Ascending aorta (tissue), 2 donors: ENCODE results near the gene WNK2. TPM values are rescaled to one million over a fixed set of nuclear protein-coding genes. Genes with fewer than 3 reads are reported as not detected.
"Not testable (repeated sequence)": the region's sequence is repeated elsewhere in the genome, so short reads cannot be mapped to it uniquely, and the experiment has no call there.

Experiments used
- DNase-seq, 2 donors: peaks; one replicate each; pipeline ENCODE4 v3.0.0-alpha.2; 2019; ENCODE audit warnings: low spot score in 2 of 2
- H3K27ac ChIP-seq, 2 donors: fragments of 200-600 bp; sonication (generic); one replicate each; pipeline ENCODE4 v1.5.1; 2016 to 2017; ENCODE audit warnings: mild to moderate bottlenecking in 1 of 2
- H3K27me3 ChIP-seq: fragments of 200-600 bp; sonication (generic); one replicate; pipeline ENCODE4 v1.5.1; 2017
- H3K36me3 ChIP-seq, 2 donors: fragments of 200-600 bp; sonication (generic); one replicate each; pipeline ENCODE4 v1.5.1; 2016
- H3K4me1 ChIP-seq, 2 donors: fragments of 200-600 bp; sonication (generic); one replicate each; pipeline ENCODE4 v1.5.1; 2016 to 2017; ENCODE audit warnings: mild to moderate bottlenecking in 1 of 2
- H3K4me3 ChIP-seq, 2 donors: fragments of 200-600 bp; sonication (generic); one replicate each; pipeline ENCODE4 v1.5.1; 2016 to 2017; ENCODE audit warnings: mild to moderate bottlenecking in 1 of 2
- H3K9me3 ChIP-seq, 2 donors: fragments of 200-600 bp; sonication (generic); one replicate each; pipeline ENCODE4 v1.5.1; 2016
- CTCF ChIP-seq, 3 experiments: fragments of 200-600 bp in 2 of 3; fragments of 450-650 bp in 1 of 3; sonication (generic) in 2 of 3; IDR thresholded peaks; one replicate each; pipeline ENCODE4 v1.5.1; 2016 to 2019; ENCODE audit warnings: antibody characterized with exemption in 3 of 3, mild to moderate bottlenecking in 1 of 3, moderate library complexity in 1 of 3
- intact Hi-C: fragments of 100-400 bp; cut with DNase I; formaldehyde crosslinking; loops from one replicate; pipeline ENCODE4 v1.15.1; 2023
- total RNA-seq: library from RNA; depleted of rRNA; stranded (reverse); fragments of >200 nt; gene quantifications from one replicate; pipeline ENCODE4 v1.1.0, GENCODE V29; 2016

The WNK2 gene
- total RNA-seq, 1 donor from 2014 or later = not detected

DNA sequence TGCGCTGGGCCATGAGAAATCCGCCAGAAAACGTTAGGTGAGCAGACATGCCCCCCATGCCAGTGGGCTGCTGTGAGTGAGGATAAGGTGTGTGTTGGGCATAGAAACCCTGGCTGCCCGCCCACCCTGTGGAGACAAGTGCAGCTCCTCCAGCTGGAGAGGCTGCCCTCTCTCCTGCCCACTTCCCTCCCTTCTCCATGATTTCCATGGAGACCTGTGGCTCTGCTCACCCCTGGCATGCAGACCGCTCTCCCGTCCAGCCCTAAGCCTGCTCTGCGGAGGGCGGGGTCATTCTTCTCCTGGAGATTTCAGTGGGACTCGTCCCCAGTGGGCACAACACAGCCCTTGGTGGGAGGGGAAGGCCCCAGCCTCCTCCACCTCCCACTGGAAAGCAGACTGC is 134.5 kb downstream of the WNK2 start:
- Histone ChIP-seq H3K27me3 (no peaks in the 10 kb centered on the region), H3K4me3 (no peak overlapping the region), H3K27ac (no peak overlapping the region), H3K9me3 (no peaks in the 10 kb centered on the region), H3K36me3 (no peaks in the 10 kb centered on the region), H3K4me1 (no peaks in the 10 kb centered on the region)
- TF ChIP-seq CTCF (IDR thresholded peaks at IDR 0.05) = no peak
- intact Hi-C loops = no loop called here
- no peak for DNase-seq

GRCh38 chr9:93319301-93319991 is 135.5 kb downstream of the WNK2 start:
- intact Hi-C loops = no loop called here

GRCh38 chr9:93319992-93320500 is 136.1 kb downstream of the WNK2 start:
- H3K27me3 ChIP-seq = no peaks in the 10 kb centered on the region
- H3K4me1 ChIP-seq = no peaks in the 10 kb centered on the region
- no peaks in the 10 kb centered on the region for H3K36me3 ChIP-seq
- no peak overlapping the region for H3K4me3 ChIP-seq
- DNase-seq = no peak
- no peak overlapping the region for H3K27ac ChIP-seq
- H3K9me3 ChIP-seq = no peaks in the 10 kb centered on the region
- TF ChIP-seq CTCF (IDR thresholded peaks at IDR 0.05) = no peak
- intact Hi-C loops = no loop called here

More at GRCh38 chr9:93319301-93319991, 135.5 kb downstream of the WNK2 start:
- Histone ChIP-seq H3K27ac (no peak overlapping the region), H3K36me3 (no peaks in the 10 kb centered on the region), H3K27me3 (no peaks in the 10 kb centered on the region), H3K9me3 (no peaks in the 10 kb centered on the region), H3K4me1 (no peaks in the 10 kb centered on the region), H3K4me3 (no peak overlapping the region)
- TF ChIP-seq CTCF (IDR thresholded peaks at IDR 0.05) = no peak
- DNase-seq = no peak

DNA sequence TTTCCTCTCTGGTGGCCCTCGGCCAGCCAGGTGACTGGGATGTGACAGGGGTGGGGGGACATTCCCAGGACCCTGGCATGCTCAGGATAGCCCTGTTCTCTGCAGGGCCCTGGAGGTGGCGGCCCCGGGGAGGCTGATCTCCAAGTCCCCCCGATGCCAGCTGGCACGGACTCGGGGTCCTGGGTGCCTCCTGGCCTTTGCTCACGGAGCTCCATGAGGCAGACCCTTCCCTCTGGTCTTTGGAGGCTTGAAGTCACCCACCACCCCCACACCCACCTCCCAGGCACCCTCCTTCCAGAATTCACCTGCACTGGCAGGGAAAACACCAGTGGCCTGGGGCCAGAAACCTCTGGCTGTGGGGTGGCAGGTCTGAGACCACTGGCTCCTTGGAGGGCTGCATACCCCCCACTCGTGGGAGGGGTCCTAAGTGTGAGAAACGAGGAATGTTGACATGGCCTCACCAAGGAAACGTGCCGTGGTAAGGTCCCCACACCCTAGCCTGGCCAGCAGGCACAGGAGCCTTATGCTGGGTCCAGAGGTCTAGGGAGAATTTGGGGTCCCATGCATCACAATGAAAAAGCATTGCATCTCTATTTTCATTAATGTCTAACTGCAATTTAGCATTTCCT is 136.8 kb downstream of the WNK2 start:
- no peak overlapping the region for H3K4me3 ChIP-seq
- TF ChIP-seq CTCF (IDR thresholded peaks at IDR 0.05) = no peak
- DNase-seq = no peak
- intact Hi-C loops = no loop called here
- no peaks in the 10 kb centered on the region for H3K4me1 ChIP-seq
- H3K27me3 ChIP-seq = no peaks in the 10 kb centered on the region
- no peaks in the 10 kb centered on the region for H3K9me3 ChIP-seq
- no peaks in the 10 kb centered on the region for H3K36me3 ChIP-seq
- H3K27ac ChIP-seq = no peak overlapping the region

- no peak for DNase-seq
- no peak overlapping the region for H3K4me3 ChIP-seq
- no peaks in the 10 kb centered on the region for H3K36me3 ChIP-seq
- no peaks in the 10 kb centered on the region for H3K27me3 ChIP-seq
- H3K4me1 ChIP-seq = no peaks in the 10 kb centered on the region
- H3K27ac ChIP-seq = no peak overlapping the region
- intact Hi-C loops = no loop called here
- H3K9me3 ChIP-seq = no peaks in the 10 kb centered on the region
- TF ChIP-seq CTCF (IDR thresholded peaks at IDR 0.05) = no peak
These were observed 137.3 kb downstream of the WNK2 start for GRCh38 chr9:93321220-93321610.

- H3K36me3 ChIP-seq, H3K4me1 ChIP-seq, H3K9me3 ChIP-seq, intact Hi-C loops, DNase-seq, H3K4me3 ChIP-seq, H3K27ac ChIP-seq, H3K27me3 ChIP-seq: not testable (repeated sequence)
These were observed 139.6 kb downstream of the WNK2 start for GRCh38 chr9:93323446-93323954.
